ENCODE data around the gene ZNF579.

ZNF579 gene

GRCh38 chr19:55596304-55596703 lies 15.7 kb upstream of the ZNF579 start:
- H3K4me3 ChIP-seq (ENCODE audit: low read depth, low read length), result no peak overlapping the region
- ChIA-PET CTCF (interaction anchor here (0.9 to 1.5 kb wide), 3 partner anchors 28 to 121 kb away, joined by 3 to 4 read pairs (median 3); partner anchors contain the start of gene ZNF784), POLR2A (no interaction called here)
- TF ChIP-seq CTCF (IDR thresholded peaks at IDR 0.05; ENCODE audit: insufficient read depth, low read length, missing control alignments), result no peak
- no peak for DNase-seq (ENCODE audit: low read depth, low spot score)

- no peak for TF ChIP-seq CTCF (IDR thresholded peaks at IDR 0.05; ENCODE audit: insufficient read depth, low read length, missing control alignments)
- POLR2A ChIA-PET, result no interaction called here
- DNase-seq (ENCODE audit: low read depth, low spot score), result no peak
- no peak overlapping the region for H3K4me3 ChIP-seq (ENCODE audit: low read depth, low read length)
- CTCF ChIA-PET, result interaction anchor here (1.1 to 1.4 kb wide), 3 partner anchors 11 to 119 kb away, joined by 3 to 6 read pairs (median 3); no protein-coding TSS in a partner anchor
These were observed 14.4 kb upstream of the ZNF579 start for GRCh38 chr19:55594996-55595545.

GRCh38 chr19:55593096-55593772 lies 12.6 kb upstream of the ZNF579 start:
- CTCF ChIA-PET, result interaction anchor here (0.7 to 1.0 kb wide), 2 partner anchors 13 to 125 kb away, joined by 3 read pairs; partner anchors contain the start of gene ZNF865
- no peak for TF ChIP-seq CTCF (IDR thresholded peaks at IDR 0.05; ENCODE audit: insufficient read depth, low read length, missing control alignments)
- POLR2A ChIA-PET, result no interaction called here
- no peak for DNase-seq (ENCODE audit: low read depth, low spot score)
- H3K4me3 ChIP-seq (ENCODE audit: low read depth, low read length), result no peak overlapping the region

GRCh38 chr19:55592391-55593090 lies 11.9 kb upstream of the ZNF579 start:
- CTCF ChIA-PET, result interaction anchor here (1.0 kb wide), 1 partner anchor 13 kb away, joined by 3 read pairs; the partner anchor contains the start of gene ZNF865
- POLR2A ChIA-PET, result no interaction called here
- TF ChIP-seq CTCF (IDR thresholded peaks at IDR 0.05; ENCODE audit: insufficient read depth, low read length, missing control alignments), result no peak
- no peak overlapping the region for H3K4me3 ChIP-seq (ENCODE audit: low read depth, low read length)
- no peak for DNase-seq (ENCODE audit: low read depth, low spot score)

- ChIA-PET POLR2A (no interaction called here), CTCF (no interaction called here)
- no peak for DNase-seq (ENCODE audit: low read depth, low spot score)
- no peak for TF ChIP-seq CTCF (IDR thresholded peaks at IDR 0.05; ENCODE audit: insufficient read depth, low read length, missing control alignments)
- H3K4me3 ChIP-seq (ENCODE audit: low read depth, low read length), result no peak overlapping the region
These were observed 10.9 kb upstream of the ZNF579 start for GRCh38 chr19:55591555-55591954.

GRCh38 chr19:55590617-55591016 lies 10.0 kb upstream of the ZNF579 start:
- H3K4me3 ChIP-seq (ENCODE audit: low read depth, low read length), result no peak overlapping the region
- DNase-seq (ENCODE audit: low read depth, low spot score), result no peak
- TF ChIP-seq CTCF (IDR thresholded peaks at IDR 0.05; ENCODE audit: insufficient read depth, low read length, missing control alignments), result no peak
- ChIA-PET CTCF (interaction anchor here (2.3 kb wide), 1 partner anchor 16 kb away, joined by 6 read pairs; no protein-coding TSS in a partner anchor), POLR2A (no interaction called here)

Measured in AG04449 (cell line).